HepG2 (cell line): ENCODE data around the gene LSMEM2. TPM values are rescaled to one million over a fixed set of nuclear protein-coding genes. Genes with fewer than 3 reads are reported as not detected.

ENCODE experiments used
- ATM ChIP-seq: fragments of 450-650 bp; IDR thresholded peaks from 2 replicates; pipeline ENCODE4 v1.7.1; 2017; ENCODE audit warnings: mild to moderate bottlenecking, borderline replicate concordance
- FOXJ3 ChIP-seq: sonication (generic); formaldehyde crosslinking; IDR thresholded peaks from 2 replicates; pipeline ENCODE4 v1.4.0; 2020; ENCODE audit warnings: missing genetic modification reagents, mild to moderate bottlenecking, borderline replicate concordance
- HIVEP1 ChIP-seq: sonication (generic); formaldehyde crosslinking; IDR thresholded peaks from 2 replicates; pipeline ENCODE4 v1.4.0; 2020; ENCODE audit warnings: mild to moderate bottlenecking, missing genetic modification reagents
- IKZF1 ChIP-seq: fragments of 450-650 bp; IDR thresholded peaks from 2 replicates; pipeline ENCODE4 v1.7.1; 2016
- JUND ChIP-seq: sonication (generic); formaldehyde crosslinking; IDR thresholded peaks from 2 replicates; pipeline ENCODE4 v1.8.0; 2022; ENCODE audit warnings: mild to moderate bottlenecking, missing genetic modification reagents
- MAF1 ChIP-seq: sonication (generic); formaldehyde crosslinking; IDR thresholded peaks from 2 replicates; pipeline ENCODE4 v1.5.0; 2020; ENCODE audit warnings: missing genetic modification reagents, borderline replicate concordance
- MED8 ChIP-seq: sonication (generic); formaldehyde crosslinking; IDR thresholded peaks from 2 replicates; pipeline ENCODE4 v1.8.1; 2023; ENCODE audit warnings: mild to moderate bottlenecking, missing genetic modification reagents; ENCODE audit not compliant: insufficient replicate concordance
- RXRA ChIP-seq: sonication (generic); formaldehyde crosslinking; IDR thresholded peaks from 2 replicates; pipeline ENCODE4 v1.5.1; 2020; ENCODE audit warnings: missing genetic modification reagents
- SALL2 ChIP-seq: sonication (generic); formaldehyde crosslinking; IDR thresholded peaks from 2 replicates; pipeline ENCODE4 v1.8.1; 2023; ENCODE audit warnings: mild to moderate bottlenecking, missing genetic modification reagents, inconsistent platforms
- SRSF4 ChIP-seq: fragments of 200-400 bp; formaldehyde crosslinking; IDR thresholded peaks from one replicate; pipeline ENCODE4 v1.6.1; 2018; ENCODE audit warnings: mild to moderate bottlenecking, low read depth, low read length, moderate library complexity; ENCODE audit not compliant: poor library complexity, severe bottlenecking
- TBL1XR1 ChIP-seq: fragments of 150-350 bp; IDR thresholded peaks from 2 replicates; pipeline ENCODE4 v1.6.1; 2014; ENCODE audit warnings: borderline replicate concordance, low read length; ENCODE audit not compliant: partially characterized antibody
- ZFP82 ChIP-seq: sonication (generic); formaldehyde crosslinking; IDR thresholded peaks from 2 replicates; pipeline ENCODE4 v1.5.1; 2020; ENCODE audit warnings: mild to moderate bottlenecking, missing genetic modification reagents, borderline replicate concordance
- ZNF251 ChIP-seq: sonication (generic); formaldehyde crosslinking; IDR thresholded peaks from 2 replicates; pipeline ENCODE4 v1.9.0; 2021; ENCODE audit warnings: mild to moderate bottlenecking, missing genetic modification reagents
- ZNF34 ChIP-seq: sonication (generic); formaldehyde crosslinking; IDR thresholded peaks from 2 replicates; pipeline ENCODE4 v1.4.0; 2020; ENCODE audit warnings: mild to moderate bottlenecking, missing genetic modification reagents, borderline replicate concordance
- ZNF563 ChIP-seq: sonication (generic); formaldehyde crosslinking; IDR thresholded peaks from 2 replicates; pipeline ENCODE4 v1.8.0; 2022; ENCODE audit warnings: mild to moderate bottlenecking, moderate library complexity, missing genetic modification reagents
- polyA plus RNA-seq, 8 experiments: library from polyadenylated mRNA; depleted of rRNA in 3 of 8; stranded (reverse) in 7 of 8; unstranded in 1 of 8; fragments of >200 nt; fragmentation: Illumina TruSeq in 4 of 8; extraction: Trizol in 4 of 8; gene quantifications; 2 replicates each; pipeline versions ENCODE4 v1.2.1 to v1.2.3, GENCODE V29; 2011 to 2016; ENCODE audit warnings: low read depth in 4 of 8, missing spikeins in 1 of 8, mixed read lengths in 1 of 8; ENCODE audit not compliant: insufficient read depth in 1 of 8
- total RNA-seq, 5 experiments: library from RNA; depleted of rRNA; stranded (reverse); fragments of >200 nt; fragmentation: Illumina TruSeq; extraction: Trizol; gene quantifications; 2 replicates each; pipeline ENCODE4 v1.2.3, GENCODE V29; 2016; ENCODE audit warnings: low read depth in 1 of 5
- TF ChIP-seq, protein P1 (sequence below): sonication (generic); formaldehyde crosslinking; IDR thresholded peaks from 2 replicates; pipeline ENCODE4 v1.4.0; 2020; ENCODE audit warnings: missing genetic modification reagents, low read depth, mild to moderate bottlenecking, borderline replicate concordance
- TF ChIP-seq, protein P2 (sequence below): sonication (generic); formaldehyde crosslinking; IDR thresholded peaks from 2 replicates; pipeline ENCODE4 v1.4.0; 2020; ENCODE audit warnings: missing genetic modification reagents
- TF ChIP-seq, protein P3 (sequence below): IDR thresholded peaks from 2 replicates; pipeline ENCODE4 v1.6.1; 2016; ENCODE audit warnings: low read depth, control low read depth
- TF ChIP-seq, protein P4 (sequence below): sonication (generic); formaldehyde crosslinking; IDR thresholded peaks from 2 replicates; pipeline ENCODE4 v1.4.0; 2020; ENCODE audit warnings: missing genetic modification reagents, mild to moderate bottlenecking, borderline replicate concordance
- TF ChIP-seq, protein P5 (sequence below): sonication (generic); formaldehyde crosslinking; IDR thresholded peaks from 2 replicates; pipeline ENCODE4 v1.8.1; 2023; ENCODE audit warnings: mild to moderate bottlenecking, moderate library complexity, missing genetic modification reagents

Gene LSMEM2
- total and polyA plus RNA-seq, 2 of the 13 experiments (the other 11 are each of a cell fraction or from before 2014, with no cell fraction given), result 0.07 to 0.41 TPM

DNA sequence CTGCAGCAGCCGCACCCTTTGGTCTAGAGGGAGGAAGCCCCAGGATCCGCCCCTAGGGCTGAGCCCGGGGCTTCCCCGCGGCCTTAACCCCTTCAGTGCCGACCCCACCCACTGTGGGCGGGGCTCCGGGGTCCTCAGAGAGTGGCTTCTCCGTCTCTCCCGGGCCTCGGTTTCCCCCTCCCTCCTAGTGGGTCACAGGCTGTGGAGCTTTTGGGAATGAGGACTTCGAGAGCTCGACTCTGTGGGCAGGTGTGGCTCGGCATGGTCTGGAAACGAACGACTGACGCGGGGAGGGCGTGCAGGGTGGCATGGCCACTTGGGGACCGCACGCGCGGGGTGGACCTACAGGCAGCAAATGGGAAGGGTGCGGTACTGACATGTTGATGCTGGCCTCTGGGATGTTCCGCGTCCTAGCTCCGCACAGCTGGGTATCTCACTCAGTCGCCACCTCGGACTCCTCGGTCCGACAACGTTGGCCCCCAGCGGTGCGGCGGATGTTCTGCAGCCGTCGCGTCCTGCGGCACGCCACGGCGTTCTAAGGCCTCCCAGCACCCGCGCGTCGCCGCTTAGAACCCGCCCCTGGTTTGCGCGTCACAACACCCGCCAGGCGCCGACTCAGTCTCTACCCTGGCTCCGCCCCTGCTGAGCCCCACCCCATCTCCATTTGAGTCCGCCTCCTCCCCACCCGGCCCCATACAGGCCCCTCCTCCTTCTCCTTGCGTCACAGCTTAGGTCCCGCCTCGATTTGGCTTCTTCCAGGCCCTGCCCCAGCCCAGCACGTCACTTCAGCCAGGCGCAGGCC lies 20.1 kb downstream of the LSMEM2 start, which contains the start of the genes HYAL3 and NAA80 (continued):
- TF ChIP-seq ZNF34 (CRISPR knock-in tag), result no peak
- TF ChIP-seq, protein P1, sequence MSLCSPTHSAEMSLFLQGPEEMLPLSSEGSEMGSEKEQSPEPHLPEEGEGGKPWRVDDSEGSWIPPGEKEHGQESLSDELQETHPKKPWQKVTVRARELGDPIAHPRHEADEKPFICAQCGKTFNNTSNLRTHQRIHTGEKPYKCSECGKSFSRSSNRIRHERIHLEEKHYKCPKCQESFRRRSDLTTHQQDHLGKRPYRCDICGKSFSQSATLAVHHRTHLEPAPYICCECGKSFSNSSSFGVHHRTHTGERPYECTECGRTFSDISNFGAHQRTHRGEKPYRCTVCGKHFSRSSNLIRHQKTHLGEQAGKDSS (CRISPR knock-in tag), result no peak
- TF ChIP-seq ATM, result no peak
- no peak; the same call in 1 of the 2 replicates for TF ChIP-seq MAF1 (CRISPR knock-in tag)
- TF ChIP-seq SALL2 (CRISPR knock-in tag), result no peak; the same call in 1 of the 2 replicates
- TF ChIP-seq RXRA (CRISPR knock-in tag), result peak; percentile 71
- no peak for TF ChIP-seq SRSF4
- TF ChIP-seq ZNF563 (CRISPR knock-in tag), result 0 out of 2 replicates have a peak, but pooled peaks have one; percentile 32
- no peak for TF ChIP-seq ZFP82 (CRISPR knock-in tag)
- TF ChIP-seq TBL1XR1, result no peak
- TF ChIP-seq ZNF251 (CRISPR knock-in tag), result no peak; the same call in 1 of the 2 replicates
- TF ChIP-seq, protein P2, sequence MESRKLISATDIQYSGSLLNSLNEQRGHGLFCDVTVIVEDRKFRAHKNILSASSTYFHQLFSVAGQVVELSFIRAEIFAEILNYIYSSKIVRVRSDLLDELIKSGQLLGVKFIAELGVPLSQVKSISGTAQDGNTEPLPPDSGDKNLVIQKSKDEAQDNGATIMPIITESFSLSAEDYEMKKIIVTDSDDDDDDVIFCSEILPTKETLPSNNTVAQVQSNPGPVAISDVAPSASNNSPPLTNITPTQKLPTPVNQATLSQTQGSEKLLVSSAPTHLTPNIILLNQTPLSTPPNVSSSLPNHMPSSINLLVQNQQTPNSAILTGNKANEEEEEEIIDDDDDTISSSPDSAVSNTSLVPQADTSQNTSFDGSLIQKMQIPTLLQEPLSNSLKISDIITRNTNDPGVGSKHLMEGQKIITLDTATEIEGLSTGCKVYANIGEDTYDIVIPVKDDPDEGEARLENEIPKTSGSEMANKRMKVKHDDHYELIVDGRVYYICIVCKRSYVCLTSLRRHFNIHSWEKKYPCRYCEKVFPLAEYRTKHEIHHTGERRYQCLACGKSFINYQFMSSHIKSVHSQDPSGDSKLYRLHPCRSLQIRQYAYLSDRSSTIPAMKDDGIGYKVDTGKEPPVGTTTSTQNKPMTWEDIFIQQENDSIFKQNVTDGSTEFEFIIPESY (CRISPR knock-in tag), result 0 out of 2 replicates have a peak, but pooled peaks have one; percentile 16
- TF ChIP-seq, protein P3, sequence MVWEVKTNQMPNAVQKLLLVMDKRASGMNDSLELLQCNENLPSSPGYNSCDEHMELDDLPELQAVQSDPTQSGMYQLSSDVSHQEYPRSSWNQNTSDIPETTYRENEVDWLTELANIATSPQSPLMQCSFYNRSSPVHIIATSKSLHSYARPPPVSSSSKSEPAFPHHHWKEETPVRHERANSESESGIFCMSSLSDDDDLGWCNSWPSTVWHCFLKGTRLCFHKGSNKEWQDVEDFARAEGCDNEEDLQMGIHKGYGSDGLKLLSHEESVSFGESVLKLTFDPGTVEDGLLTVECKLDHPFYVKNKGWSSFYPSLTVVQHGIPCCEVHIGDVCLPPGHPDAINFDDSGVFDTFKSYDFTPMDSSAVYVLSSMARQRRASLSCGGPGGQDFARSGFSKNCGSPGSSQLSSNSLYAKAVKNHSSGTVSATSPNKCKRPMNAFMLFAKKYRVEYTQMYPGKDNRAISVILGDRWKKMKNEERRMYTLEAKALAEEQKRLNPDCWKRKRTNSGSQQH (CRISPR knock-in tag), result peak; percentile 69
- no peak for TF ChIP-seq IKZF1
- TF ChIP-seq, protein P4, sequence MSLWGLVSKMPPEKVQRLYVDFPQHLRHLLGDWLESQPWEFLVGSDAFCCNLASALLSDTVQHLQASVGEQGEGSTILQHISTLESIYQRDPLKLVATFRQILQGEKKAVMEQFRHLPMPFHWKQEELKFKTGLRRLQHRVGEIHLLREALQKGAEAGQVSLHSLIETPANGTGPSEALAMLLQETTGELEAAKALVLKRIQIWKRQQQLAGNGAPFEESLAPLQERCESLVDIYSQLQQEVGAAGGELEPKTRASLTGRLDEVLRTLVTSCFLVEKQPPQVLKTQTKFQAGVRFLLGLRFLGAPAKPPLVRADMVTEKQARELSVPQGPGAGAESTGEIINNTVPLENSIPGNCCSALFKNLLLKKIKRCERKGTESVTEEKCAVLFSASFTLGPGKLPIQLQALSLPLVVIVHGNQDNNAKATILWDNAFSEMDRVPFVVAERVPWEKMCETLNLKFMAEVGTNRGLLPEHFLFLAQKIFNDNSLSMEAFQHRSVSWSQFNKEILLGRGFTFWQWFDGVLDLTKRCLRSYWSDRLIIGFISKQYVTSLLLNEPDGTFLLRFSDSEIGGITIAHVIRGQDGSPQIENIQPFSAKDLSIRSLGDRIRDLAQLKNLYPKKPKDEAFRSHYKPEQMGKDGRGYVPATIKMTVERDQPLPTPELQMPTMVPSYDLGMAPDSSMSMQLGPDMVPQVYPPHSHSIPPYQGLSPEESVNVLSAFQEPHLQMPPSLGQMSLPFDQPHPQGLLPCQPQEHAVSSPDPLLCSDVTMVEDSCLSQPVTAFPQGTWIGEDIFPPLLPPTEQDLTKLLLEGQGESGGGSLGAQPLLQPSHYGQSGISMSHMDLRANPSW (CRISPR knock-in tag), result 0 out of 2 replicates have a peak, but pooled peaks have one; percentile 43
- no peak; the same call in 1 of the 2 replicates for TF ChIP-seq FOXJ3 (CRISPR knock-in tag)
- peak; percentile 99 for TF ChIP-seq HIVEP1 (CRISPR knock-in tag)
- no peak for TF ChIP-seq MED8
- TF ChIP-seq, protein P5, sequence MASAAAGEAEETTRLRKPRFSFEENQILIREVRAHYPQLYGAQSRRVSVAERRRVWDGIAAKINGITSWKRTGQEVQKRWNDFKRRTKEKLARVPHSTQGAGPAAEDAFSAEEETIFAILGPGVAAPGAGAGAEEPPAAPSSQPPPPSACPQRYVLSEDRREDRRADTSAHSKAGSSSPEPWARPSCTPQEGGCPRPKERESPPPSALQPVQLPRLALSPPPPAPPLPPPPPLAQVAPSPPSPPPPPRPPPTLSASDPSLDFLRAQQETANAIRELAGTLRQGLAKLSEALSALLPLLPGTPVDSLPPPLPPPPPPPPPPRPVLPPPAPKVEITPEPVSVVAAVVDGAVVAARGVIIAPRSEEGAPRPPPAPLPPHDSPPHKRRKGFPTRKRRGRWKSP (CRISPR knock-in tag), result peak; percentile 89; the same call in 1 of the 2 replicates
- TF ChIP-seq JUND, result 0 out of 2 replicates have a peak, but pooled peaks have one; percentile 9
